A549 (cell line): Measurements from ENCODE around the gene EP300.

Experiments
- CBX2 ChIP-seq: fragments of 200-600 bp; sonication (generic); IDR thresholded peaks from 2 replicates; pipeline ENCODE4 v1.6.1; 2016; ENCODE audit warnings: low read depth, mild to moderate bottlenecking, borderline replicate concordance
- EP300 ChIP-seq, 2 experiments: fragments of >200 bp; sonication (Bioruptor Twin); formaldehyde crosslinking; IDR thresholded peaks; 2 replicates in 1 of 2; 3 replicates in 1 of 2; pipeline ENCODE4 v1.6.1; 2016 to 2017
- POLR2A ChIP-seq: IDR thresholded peaks from 2 replicates; pipeline ENCODE4 v1.6.1; 2012; ENCODE audit warnings: mild to moderate bottlenecking, low read length
- POLR2AphosphoS2 ChIP-seq: conservative IDR thresholded peaks from 2 replicates; pipeline ENCODE4 v1.6.1; 2012; ENCODE audit warnings: low read length, improper control_type of control experiment, inconsistent platforms
- RAD21 ChIP-seq, 2 experiments: fragments of >200 bp in 1 of 2; sonication (Bioruptor Twin) in 1 of 2; formaldehyde crosslinking in 1 of 2; IDR thresholded peaks in 1 of 2; conservative IDR thresholded peaks in 1 of 2; 2 replicates in 1 of 2; 3 replicates in 1 of 2; pipeline ENCODE4 v1.6.1; 2012 to 2018; ENCODE audit warnings: inconsistent platforms in 1 of 2
- RFX5 ChIP-seq: fragments of 450-650 bp; IDR thresholded peaks from 2 replicates; pipeline ENCODE4 v1.7.1; 2014; ENCODE audit warnings: antibody characterized with exemption, mild to moderate bottlenecking, moderate library complexity
- TP53 ChIP-seq: fragments of 250-450 bp; sonication (Bioruptor Pico); IDR thresholded peaks from 2 replicates; pipeline ENCODE4 v1.5.0; 2021; ENCODE audit warnings: mild to moderate bottlenecking, moderate library complexity
- TF ChIP-seq, protein P1 (sequence below): fragments of >200 bp; sonication (Bioruptor Twin); formaldehyde crosslinking; IDR thresholded peaks from 3 replicates; pipeline ENCODE4 v1.5.1; 2016
- TF ChIP-seq, protein P2 (sequence below): fragments of 200-600 bp; sonication (generic); IDR thresholded peaks from 2 replicates; pipeline ENCODE4 v1.6.1; 2016; ENCODE audit warnings: antibody characterized with exemption, mild to moderate bottlenecking, moderate library complexity
- TF ChIP-seq, protein P3 (sequence below): fragments of 450-650 bp; IDR thresholded peaks from 2 replicates; pipeline ENCODE4 v1.6.1; 2014; ENCODE audit warnings: antibody characterized with exemption

DNA sequence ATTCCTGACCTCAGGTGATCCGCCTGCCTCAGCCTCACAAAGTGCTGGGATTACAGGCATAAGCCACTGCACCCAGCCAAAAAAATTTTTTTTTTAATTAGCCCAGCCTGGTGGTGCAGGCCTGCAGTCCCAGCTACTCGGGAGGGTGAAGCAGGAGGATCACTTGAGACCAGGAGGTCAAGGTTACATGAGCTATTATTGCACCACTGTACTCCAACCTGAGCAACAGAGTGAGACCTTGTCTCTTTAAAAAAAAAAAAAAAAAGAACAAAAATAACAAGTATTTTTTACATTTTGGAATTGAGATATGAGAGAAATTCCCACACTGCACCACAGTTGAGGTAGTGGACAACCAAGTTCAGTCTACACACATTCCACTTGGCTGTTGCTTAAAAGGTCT is 99.1 kb downstream of the EP300 start:
- TF ChIP-seq RFX5 (no peak), TP53 (CRISPR knock-in tag) (no peak), POLR2A (no peak), POLR2AphosphoS2 (no peak), CBX2 (no peak), RAD21 (conservative IDR thresholded peaks at IDR 0.05 in 1 of 2, IDR thresholded peaks at IDR 0.05 in 1 of 2) (no peak), EP300 (IDR thresholded peaks at IDR 0.05) (no peak)
- TF ChIP-seq, protein P1, sequence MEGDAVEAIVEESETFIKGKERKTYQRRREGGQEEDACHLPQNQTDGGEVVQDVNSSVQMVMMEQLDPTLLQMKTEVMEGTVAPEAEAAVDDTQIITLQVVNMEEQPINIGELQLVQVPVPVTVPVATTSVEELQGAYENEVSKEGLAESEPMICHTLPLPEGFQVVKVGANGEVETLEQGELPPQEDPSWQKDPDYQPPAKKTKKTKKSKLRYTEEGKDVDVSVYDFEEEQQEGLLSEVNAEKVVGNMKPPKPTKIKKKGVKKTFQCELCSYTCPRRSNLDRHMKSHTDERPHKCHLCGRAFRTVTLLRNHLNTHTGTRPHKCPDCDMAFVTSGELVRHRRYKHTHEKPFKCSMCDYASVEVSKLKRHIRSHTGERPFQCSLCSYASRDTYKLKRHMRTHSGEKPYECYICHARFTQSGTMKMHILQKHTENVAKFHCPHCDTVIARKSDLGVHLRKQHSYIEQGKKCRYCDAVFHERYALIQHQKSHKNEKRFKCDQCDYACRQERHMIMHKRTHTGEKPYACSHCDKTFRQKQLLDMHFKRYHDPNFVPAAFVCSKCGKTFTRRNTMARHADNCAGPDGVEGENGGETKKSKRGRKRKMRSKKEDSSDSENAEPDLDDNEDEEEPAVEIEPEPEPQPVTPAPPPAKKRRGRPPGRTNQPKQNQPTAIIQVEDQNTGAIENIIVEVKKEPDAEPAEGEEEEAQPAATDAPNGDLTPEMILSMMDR, result no peak
- TF ChIP-seq, protein P2, sequence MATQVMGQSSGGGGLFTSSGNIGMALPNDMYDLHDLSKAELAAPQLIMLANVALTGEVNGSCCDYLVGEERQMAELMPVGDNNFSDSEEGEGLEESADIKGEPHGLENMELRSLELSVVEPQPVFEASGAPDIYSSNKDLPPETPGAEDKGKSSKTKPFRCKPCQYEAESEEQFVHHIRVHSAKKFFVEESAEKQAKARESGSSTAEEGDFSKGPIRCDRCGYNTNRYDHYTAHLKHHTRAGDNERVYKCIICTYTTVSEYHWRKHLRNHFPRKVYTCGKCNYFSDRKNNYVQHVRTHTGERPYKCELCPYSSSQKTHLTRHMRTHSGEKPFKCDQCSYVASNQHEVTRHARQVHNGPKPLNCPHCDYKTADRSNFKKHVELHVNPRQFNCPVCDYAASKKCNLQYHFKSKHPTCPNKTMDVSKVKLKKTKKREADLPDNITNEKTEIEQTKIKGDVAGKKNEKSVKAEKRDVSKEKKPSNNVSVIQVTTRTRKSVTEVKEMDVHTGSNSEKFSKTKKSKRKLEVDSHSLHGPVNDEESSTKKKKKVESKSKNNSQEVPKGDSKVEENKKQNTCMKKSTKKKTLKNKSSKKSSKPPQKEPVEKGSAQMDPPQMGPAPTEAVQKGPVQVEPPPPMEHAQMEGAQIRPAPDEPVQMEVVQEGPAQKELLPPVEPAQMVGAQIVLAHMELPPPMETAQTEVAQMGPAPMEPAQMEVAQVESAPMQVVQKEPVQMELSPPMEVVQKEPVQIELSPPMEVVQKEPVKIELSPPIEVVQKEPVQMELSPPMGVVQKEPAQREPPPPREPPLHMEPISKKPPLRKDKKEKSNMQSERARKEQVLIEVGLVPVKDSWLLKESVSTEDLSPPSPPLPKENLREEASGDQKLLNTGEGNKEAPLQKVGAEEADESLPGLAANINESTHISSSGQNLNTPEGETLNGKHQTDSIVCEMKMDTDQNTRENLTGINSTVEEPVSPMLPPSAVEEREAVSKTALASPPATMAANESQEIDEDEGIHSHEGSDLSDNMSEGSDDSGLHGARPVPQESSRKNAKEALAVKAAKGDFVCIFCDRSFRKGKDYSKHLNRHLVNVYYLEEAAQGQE, result no peak
- TF ChIP-seq, protein P3, sequence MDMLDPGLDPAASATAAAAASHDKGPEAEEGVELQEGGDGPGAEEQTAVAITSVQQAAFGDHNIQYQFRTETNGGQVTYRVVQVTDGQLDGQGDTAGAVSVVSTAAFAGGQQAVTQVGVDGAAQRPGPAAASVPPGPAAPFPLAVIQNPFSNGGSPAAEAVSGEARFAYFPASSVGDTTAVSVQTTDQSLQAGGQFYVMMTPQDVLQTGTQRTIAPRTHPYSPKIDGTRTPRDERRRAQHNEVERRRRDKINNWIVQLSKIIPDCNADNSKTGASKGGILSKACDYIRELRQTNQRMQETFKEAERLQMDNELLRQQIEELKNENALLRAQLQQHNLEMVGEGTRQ, result no peak
